K562 (cell line): ENCODE measurements around the gene FKBP2. TPM values are rescaled to one million over a fixed set of nuclear protein-coding genes. Genes with fewer than 3 reads are reported as not detected.

Experiments used
- BRD9 ChIP-seq: fragments of 450-650 bp; IDR thresholded peaks from 2 replicates; pipeline ENCODE4 v1.6.1; 2018; ENCODE audit warnings: low read depth; ENCODE audit not compliant: partially characterized antibody
- CBX5 ChIP-seq: IDR thresholded peaks from 2 replicates; pipeline ENCODE4 v1.6.1; 2014; ENCODE audit warnings: low read depth, borderline replicate concordance
- CHD2 ChIP-seq: IDR thresholded peaks from 2 replicates; pipeline ENCODE4 v1.6.1; 2011; ENCODE audit warnings: low read depth, low read length
- ETV1 ChIP-seq: fragments of 450-650 bp; conservative IDR thresholded peaks from 2 replicates; pipeline ENCODE4 v1.6.1; 2016; ENCODE audit warnings: missing genetic modification characterization, control low read depth, low read depth, missing compliant biosample characterization
- FOXJ2 ChIP-seq: fragments of 200-800 bp; sonication (Bioruptor generic); IDR thresholded peaks from 2 replicates; pipeline ENCODE4 v1.6.1; 2016; ENCODE audit warnings: missing genetic modification characterization, missing compliant biosample characterization
- HDAC1 ChIP-seq, 2 experiments: fragments of 450-650 bp; IDR thresholded peaks; 2 replicates each; pipeline ENCODE4 v1.6.1; 2016 to 2017; ENCODE audit warnings: inconsistent platforms in 1 of 2, mild to moderate bottlenecking in 1 of 2, moderate library complexity in 1 of 2
- HMG20A ChIP-seq: fragments of 450-650 bp; formaldehyde crosslinking; conservative IDR thresholded peaks from 2 replicates; pipeline ENCODE4 v1.4.0; 2020; ENCODE audit warnings: mild to moderate bottlenecking, mixed read lengths
- POLR2AphosphoS5 ChIP-seq: IDR thresholded peaks from 2 replicates; pipeline ENCODE4 v1.6.1; 2011; ENCODE audit warnings: mild to moderate bottlenecking, low read depth, low read length, moderate library complexity; ENCODE audit not compliant: control insufficient read depth, insufficient read depth
- SIN3A ChIP-seq, 2 experiments: fragments of 150-350 bp in 1 of 2; IDR thresholded peaks; 2 replicates each; pipeline ENCODE4 v1.6.1; 2011 to 2016; ENCODE audit warnings: borderline replicate concordance in 2 of 2, low read depth in 2 of 2, low read length in 2 of 2, mild to moderate bottlenecking in 2 of 2, moderate library complexity in 2 of 2; ENCODE audit not compliant: control insufficient read depth in 1 of 2
- TAL1 ChIP-seq: fragments of 450-650 bp; IDR thresholded peaks from 2 replicates; pipeline ENCODE4 v1.6.1; 2016; ENCODE audit warnings: mild to moderate bottlenecking
- U2AF1 ChIP-seq: fragments of 200-400 bp; formaldehyde crosslinking; optimal IDR thresholded peaks from 2 replicates; pipeline ENCODE3; 2017; ENCODE audit warnings: mild to moderate bottlenecking, low read depth, low read length, moderate library complexity
- ZNF232 ChIP-seq: sonication (generic); formaldehyde crosslinking; IDR thresholded peaks from 2 replicates; pipeline ENCODE4 v1.8.0; 2022; ENCODE audit warnings: mild to moderate bottlenecking, missing genetic modification reagents
- polyA plus RNA-seq, 8 experiments: library from polyadenylated mRNA; depleted of rRNA in 4 of 8; stranded (reverse) in 5 of 8; unstranded in 3 of 8; fragments of >200 nt; fragmentation: Nextera tagmentation in 2 of 8; fragmentation: Illumina TruSeq in 1 of 8; extraction: Ambion mirVana in 2 of 8; extraction: Trizol in 1 of 8; gene quantifications; 2 replicates each; pipeline versions ENCODE4 v1.2.1 to v1.2.3, GENCODE V29; 2011 to 2014; ENCODE audit warnings: inconsistent platforms in 1 of 8, missing spikeins in 1 of 8
- total RNA-seq, 7 experiments: library from RNA; depleted of rRNA in 6 of 7; stranded (reverse); fragments of >200 nt in 6 of 7; fragmentation: Illumina TruSeq in 2 of 7; extraction: Trizol in 2 of 7; gene quantifications; 2 replicates each; pipeline versions ENCODE4 v1.2.1 to v1.2.3, GENCODE V29; 2011 to 2021; ENCODE audit warnings: low replicate concordance in 1 of 7
- TF ChIP-seq, protein P1 (sequence below): fragments of 150-350 bp; conservative IDR thresholded peaks from 2 replicates; pipeline ENCODE4 v1.6.1; 2014; ENCODE audit warnings: low read length
- TF ChIP-seq, protein P2 (sequence below): fragments of 450-650 bp; IDR thresholded peaks from 2 replicates; pipeline ENCODE4 v1.7.1; 2018; ENCODE audit warnings: mild to moderate bottlenecking, low read depth; ENCODE audit not compliant: partially characterized antibody
- TF ChIP-seq, protein P3 (sequence below): fragments of 200-800 bp; sonication (Bioruptor generic); IDR thresholded peaks from 2 replicates; pipeline ENCODE4 v1.6.1; 2017; ENCODE audit warnings: missing genetic modification characterization, missing compliant biosample characterization
- TF ChIP-seq, protein P4 (sequence below): fragments of 150-350 bp; IDR thresholded peaks from 2 replicates; pipeline ENCODE4 v1.6.1; 2014; ENCODE audit warnings: low read depth, mild to moderate bottlenecking, low read length, borderline replicate concordance

FKBP2 gene
- total and polyA plus RNA-seq, 9 of the 15 experiments (the other 6 are each of a cell fraction or from before 2014, with no cell fraction given): 3.5 to 151 (median 58.1) TPM

DNA sequence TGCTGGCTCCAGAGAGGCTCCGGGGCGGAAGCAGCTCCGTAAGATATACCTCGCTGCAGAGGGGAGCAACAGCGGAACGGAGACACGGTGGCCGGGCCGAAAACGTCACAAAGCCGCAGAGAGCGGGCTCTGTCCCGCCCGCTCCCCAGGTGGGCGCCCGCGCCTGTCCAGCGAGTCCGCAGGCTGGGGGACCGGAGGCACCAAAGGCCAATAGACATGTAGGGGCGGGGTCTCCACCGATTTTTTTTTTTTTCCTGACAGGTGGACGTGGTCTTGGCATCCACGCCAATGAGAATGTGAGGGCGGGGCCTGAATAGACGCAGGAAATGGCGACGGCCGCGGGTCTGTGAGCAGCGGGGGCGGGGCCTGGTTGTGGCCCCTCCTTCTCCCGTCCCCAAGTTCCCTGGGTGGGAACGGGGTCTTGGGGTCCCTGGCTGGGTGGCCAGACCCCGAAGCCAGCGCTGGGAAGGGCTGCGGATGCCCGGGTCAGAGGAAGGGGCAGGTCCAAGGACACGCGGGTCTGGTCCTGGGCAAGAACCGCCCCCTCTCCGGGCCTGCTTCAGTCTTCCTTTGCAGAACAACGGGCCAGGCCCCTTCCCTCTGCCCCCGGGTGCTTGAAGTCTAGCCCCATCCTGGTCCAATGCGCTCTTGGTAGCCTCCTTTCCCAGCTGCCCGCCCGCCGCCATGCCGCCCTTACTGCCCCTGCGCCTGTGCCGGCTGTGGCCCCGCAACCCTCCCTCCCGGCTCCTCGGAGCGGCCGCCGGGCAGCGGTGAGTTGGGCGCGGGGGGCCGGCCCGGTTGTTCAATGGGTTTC is 10.5 kb upstream of the FKBP2 start, which contains the start of gene DNAJC4 (continued):
- TF ChIP-seq, protein P1, sequence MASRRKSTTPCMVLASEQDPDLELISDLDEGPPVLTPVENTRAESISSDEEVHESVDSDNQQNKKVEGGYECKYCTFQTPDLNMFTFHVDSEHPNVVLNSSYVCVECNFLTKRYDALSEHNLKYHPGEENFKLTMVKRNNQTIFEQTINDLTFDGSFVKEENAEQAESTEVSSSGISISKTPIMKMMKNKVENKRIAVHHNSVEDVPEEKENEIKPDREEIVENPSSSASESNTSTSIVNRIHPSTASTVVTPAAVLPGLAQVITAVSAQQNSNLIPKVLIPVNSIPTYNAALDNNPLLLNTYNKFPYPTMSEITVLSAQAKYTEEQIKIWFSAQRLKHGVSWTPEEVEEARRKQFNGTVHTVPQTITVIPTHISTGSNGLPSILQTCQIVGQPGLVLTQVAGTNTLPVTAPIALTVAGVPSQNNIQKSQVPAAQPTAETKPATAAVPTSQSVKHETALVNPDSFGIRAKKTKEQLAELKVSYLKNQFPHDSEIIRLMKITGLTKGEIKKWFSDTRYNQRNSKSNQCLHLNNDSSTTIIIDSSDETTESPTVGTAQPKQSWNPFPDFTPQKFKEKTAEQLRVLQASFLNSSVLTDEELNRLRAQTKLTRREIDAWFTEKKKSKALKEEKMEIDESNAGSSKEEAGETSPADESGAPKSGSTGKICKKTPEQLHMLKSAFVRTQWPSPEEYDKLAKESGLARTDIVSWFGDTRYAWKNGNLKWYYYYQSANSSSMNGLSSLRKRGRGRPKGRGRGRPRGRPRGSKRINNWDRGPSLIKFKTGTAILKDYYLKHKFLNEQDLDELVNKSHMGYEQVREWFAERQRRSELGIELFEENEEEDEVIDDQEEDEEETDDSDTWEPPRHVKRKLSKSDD: no peak
- peak; percentile 39; the same call in 1 of the 2 replicates for TF ChIP-seq POLR2AphosphoS5
- TF ChIP-seq U2AF1: no peak
- TF ChIP-seq CHD2: 0 out of 2 replicates have a peak, but pooled peaks have one; percentile 26
- peak; percentile 74; the same call in 1 of the 2 replicates for TF ChIP-seq ZNF232
- TF ChIP-seq, protein P2, sequence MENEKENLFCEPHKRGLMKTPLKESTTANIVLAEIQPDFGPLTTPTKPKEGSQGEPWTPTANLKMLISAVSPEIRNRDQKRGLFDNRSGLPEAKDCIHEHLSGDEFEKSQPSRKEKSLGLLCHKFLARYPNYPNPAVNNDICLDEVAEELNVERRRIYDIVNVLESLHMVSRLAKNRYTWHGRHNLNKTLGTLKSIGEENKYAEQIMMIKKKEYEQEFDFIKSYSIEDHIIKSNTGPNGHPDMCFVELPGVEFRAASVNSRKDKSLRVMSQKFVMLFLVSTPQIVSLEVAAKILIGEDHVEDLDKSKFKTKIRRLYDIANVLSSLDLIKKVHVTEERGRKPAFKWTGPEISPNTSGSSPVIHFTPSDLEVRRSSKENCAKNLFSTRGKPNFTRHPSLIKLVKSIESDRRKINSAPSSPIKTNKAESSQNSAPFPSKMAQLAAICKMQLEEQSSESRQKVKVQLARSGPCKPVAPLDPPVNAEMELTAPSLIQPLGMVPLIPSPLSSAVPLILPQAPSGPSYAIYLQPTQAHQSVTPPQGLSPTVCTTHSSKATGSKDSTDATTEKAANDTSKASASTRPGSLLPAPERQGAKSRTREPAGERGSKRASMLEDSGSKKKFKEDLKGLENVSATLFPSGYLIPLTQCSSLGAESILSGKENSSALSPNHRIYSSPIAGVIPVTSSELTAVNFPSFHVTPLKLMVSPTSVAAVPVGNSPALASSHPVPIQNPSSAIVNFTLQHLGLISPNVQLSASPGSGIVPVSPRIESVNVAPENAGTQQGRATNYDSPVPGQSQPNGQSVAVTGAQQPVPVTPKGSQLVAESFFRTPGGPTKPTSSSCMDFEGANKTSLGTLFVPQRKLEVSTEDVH: peak; percentile 48
- TF ChIP-seq, protein P3, sequence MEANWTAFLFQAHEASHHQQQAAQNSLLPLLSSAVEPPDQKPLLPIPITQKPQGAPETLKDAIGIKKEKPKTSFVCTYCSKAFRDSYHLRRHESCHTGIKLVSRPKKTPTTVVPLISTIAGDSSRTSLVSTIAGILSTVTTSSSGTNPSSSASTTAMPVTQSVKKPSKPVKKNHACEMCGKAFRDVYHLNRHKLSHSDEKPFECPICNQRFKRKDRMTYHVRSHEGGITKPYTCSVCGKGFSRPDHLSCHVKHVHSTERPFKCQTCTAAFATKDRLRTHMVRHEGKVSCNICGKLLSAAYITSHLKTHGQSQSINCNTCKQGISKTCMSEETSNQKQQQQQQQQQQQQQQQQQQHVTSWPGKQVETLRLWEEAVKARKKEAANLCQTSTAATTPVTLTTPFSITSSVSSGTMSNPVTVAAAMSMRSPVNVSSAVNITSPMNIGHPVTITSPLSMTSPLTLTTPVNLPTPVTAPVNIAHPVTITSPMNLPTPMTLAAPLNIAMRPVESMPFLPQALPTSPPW (CRISPR knock-in tag): peak; percentile 56
- no peak for TF ChIP-seq CBX5
- TF ChIP-seq ETV1 (tag): peak; percentile 61
- TF ChIP-seq BRD9: no peak
- TF ChIP-seq HDAC1 (IDR thresholded peaks at IDR 0.05): peak in 1 of 2 experiments; percentile 48; a peak in 2 of 4 replicates
- peak; percentile 42; the same call in 1 of the 2 replicates for TF ChIP-seq FOXJ2 (tag)
- no peak for TF ChIP-seq TAL1
- TF ChIP-seq, protein P4, sequence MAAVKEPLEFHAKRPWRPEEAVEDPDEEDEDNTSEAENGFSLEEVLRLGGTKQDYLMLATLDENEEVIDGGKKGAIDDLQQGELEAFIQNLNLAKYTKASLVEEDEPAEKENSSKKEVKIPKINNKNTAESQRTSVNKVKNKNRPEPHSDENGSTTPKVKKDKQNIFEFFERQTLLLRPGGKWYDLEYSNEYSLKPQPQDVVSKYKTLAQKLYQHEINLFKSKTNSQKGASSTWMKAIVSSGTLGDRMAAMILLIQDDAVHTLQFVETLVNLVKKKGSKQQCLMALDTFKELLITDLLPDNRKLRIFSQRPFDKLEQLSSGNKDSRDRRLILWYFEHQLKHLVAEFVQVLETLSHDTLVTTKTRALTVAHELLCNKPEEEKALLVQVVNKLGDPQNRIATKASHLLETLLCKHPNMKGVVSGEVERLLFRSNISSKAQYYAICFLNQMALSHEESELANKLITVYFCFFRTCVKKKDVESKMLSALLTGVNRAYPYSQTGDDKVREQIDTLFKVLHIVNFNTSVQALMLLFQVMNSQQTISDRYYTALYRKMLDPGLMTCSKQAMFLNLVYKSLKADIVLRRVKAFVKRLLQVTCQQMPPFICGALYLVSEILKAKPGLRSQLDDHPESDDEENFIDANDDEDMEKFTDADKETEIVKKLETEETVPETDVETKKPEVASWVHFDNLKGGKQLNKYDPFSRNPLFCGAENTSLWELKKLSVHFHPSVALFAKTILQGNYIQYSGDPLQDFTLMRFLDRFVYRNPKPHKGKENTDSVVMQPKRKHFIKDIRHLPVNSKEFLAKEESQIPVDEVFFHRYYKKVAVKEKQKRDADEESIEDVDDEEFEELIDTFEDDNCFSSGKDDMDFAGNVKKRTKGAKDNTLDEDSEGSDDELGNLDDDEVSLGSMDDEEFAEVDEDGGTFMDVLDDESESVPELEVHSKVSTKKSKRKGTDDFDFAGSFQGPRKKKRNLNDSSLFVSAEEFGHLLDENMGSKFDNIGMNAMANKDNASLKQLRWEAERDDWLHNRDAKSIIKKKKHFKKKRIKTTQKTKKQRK: no peak
- no peak for TF ChIP-seq HMG20A (CRISPR knock-in tag)
- TF ChIP-seq SIN3A (IDR thresholded peaks at IDR 0.05; ENCODE audit: borderline replicate concordance in 2 of 2, control insufficient read depth in 1 of 2, low read depth in 2 of 2, low read length in 2 of 2): peak in 1 of 2 experiments; percentile 38; a peak in 1 of 4 replicates
